ENCODE data around the gene TIGAR.

DNA sequence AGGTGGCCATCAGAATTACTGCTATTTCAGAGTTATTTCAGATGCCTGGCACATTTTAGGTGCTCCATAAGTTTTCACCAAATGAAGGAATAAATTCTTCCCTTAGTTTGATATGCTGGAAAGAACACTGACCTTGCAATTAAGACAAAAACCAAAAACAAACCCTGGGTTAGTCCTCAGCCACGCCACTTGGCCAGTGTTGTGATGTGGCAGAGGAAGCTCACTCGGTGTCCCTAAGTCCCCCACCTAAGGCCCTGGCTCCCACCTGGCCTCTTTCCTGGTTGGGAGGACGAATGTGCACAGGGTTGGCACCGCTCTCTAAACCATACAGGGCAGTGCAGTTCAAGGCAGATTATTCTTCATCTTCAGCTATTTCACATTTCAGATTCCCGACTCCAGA is 72.2 kb downstream of the TIGAR start:
- TF ChIP-seq, protein P1, sequence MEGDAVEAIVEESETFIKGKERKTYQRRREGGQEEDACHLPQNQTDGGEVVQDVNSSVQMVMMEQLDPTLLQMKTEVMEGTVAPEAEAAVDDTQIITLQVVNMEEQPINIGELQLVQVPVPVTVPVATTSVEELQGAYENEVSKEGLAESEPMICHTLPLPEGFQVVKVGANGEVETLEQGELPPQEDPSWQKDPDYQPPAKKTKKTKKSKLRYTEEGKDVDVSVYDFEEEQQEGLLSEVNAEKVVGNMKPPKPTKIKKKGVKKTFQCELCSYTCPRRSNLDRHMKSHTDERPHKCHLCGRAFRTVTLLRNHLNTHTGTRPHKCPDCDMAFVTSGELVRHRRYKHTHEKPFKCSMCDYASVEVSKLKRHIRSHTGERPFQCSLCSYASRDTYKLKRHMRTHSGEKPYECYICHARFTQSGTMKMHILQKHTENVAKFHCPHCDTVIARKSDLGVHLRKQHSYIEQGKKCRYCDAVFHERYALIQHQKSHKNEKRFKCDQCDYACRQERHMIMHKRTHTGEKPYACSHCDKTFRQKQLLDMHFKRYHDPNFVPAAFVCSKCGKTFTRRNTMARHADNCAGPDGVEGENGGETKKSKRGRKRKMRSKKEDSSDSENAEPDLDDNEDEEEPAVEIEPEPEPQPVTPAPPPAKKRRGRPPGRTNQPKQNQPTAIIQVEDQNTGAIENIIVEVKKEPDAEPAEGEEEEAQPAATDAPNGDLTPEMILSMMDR (IDR thresholded peaks at IDR 0.05): no peak
- TF ChIP-seq POLR2A (IDR thresholded peaks at IDR 0.05) (no peak), POLR2AphosphoS5 (IDR thresholded peaks at IDR 0.05) (no peak), EP300 (IDR thresholded peaks at IDR 0.05) (no peak)
